Measurements from ENCODE around the gene PAX5. TPM values are rescaled to one million over a fixed set of nuclear protein-coding genes. Genes with fewer than 3 reads are reported as not detected.

Gene PAX5
- total RNA-seq, 2 donors from 2014 or later, result 10.1 TPM; not detected in 1

GRCh38 chr9:36787709-36788108 lies 246.4 kb downstream of the PAX5 start:
- no peaks in the 10 kb centered on the region for H3K36me3 Mint-ChIP-seq (ENCODE audit: low read depth)
- no peaks in the 10 kb centered on the region for H3K9me3 ChIP-seq (ENCODE audit: control insufficient read depth, low read length, poor library complexity, severe bottlenecking)
- peaks cover 23% of the 10 kb centered on the region for H3K27me3 Mint-ChIP-seq
- H3K4me3 Mint-ChIP-seq, result no peak overlapping the region
- H3K4me1 Mint-ChIP-seq, result no peaks in the 10 kb centered on the region
- ATAC-seq (no peak), DNase-seq (no peak)
- no peak overlapping the region for H3K27ac Mint-ChIP-seq

Other genes with a start within 250 kb of the PAX5 start
- gene ZCCHC7, start 86.3 kb upstream of the PAX5 start, total RNA-seq, result 10 to 100 TPM; 33.4 to 33.6 TPM

Data from T-helper 17 cell (primary cell).